Fibroblast of upper back skin (primary cell): ENCODE data around the gene SLC26A4.
"Not testable (repeated sequence)": the region's sequence is repeated elsewhere in the genome, so short reads cannot be mapped to it uniquely, and the experiment has no call there.

Experiments
- DNase-seq: peaks from one replicate; pipeline ENCODE4 v3.0.0-alpha.2; 2013

The SLC26A4 gene

DNA sequence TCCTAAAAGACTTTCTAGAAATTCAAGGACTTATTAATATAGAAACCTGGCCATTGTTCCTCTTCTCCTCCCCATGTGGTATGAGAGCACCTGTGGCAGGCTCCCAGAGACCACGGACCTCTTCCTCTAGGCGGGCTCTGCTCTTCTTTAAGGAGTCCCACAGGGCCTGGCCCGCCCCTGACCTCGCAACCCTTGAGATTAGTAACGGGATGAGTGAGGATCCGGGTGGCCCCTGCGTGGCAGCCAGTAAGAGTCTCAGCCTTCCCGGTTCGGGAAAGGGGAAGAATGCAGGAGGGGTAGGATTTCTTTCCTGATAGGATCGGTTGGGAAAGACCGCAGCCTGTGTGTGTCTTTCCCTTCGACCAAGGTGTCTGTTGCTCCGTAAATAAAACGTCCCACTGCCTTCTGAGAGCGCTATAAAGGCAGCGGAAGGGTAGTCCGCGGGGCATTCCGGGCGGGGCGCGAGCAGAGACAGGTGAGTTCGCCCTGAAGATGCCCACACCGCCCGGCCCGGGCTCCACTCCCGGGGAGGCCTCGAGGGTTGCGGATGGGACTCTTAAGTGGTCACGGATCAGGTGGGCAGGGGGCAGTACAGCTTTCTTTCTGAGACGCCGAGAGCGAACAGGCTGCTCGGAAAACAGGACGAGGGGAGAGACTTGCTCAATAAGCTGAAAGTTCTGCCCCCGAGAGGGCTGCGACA lies at the start of gene SLC26A4:
Gene SLC26A4 (plus strand): TSS at position 448 of the 700 bp plus-strand sequence. CDS start 814 bp downstream, outside the sequence.
- DNase-seq = no peak

DNA sequence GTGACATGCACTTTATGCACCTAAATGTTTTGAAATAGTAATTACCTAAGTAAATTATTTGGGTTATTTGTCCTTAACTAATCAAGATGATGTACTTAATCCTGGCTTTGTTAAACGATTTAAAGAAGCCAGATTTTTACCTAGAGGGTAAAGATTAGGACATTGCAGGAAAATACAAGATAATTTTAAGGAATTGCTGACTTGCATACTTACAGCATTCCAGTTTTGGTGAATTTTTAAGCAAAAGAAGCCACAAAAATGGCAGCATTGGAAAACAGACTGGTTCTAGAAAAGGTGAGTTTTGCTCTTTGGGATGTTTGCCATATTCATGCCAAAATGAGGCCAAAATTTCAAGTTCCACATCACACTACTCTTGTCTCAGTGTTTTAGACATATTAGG lies 47.2 kb upstream of the SLC26A4 start:
- DNase-seq = no peak

DNA sequence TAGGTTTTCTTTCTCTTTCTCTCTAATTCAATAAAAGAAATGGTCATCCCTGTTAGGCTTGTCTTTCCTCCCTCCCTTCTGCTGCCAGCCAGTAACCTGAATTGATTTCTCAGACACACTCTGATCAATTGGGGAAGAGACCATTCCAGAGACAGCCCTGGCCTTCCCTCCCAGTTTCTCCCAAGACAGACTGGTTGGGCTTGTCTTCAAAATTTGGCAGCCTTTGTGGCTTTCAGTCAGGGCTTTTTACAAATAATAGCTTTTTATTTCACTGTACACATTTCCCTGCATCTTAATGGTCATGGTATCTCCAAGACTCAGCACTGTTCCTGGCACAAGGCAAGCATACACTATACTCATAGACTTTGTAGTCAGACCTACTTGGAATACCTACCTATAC lies 46.7 kb upstream of the SLC26A4 start:
- DNase-seq = peak; percentile 42

DNA sequence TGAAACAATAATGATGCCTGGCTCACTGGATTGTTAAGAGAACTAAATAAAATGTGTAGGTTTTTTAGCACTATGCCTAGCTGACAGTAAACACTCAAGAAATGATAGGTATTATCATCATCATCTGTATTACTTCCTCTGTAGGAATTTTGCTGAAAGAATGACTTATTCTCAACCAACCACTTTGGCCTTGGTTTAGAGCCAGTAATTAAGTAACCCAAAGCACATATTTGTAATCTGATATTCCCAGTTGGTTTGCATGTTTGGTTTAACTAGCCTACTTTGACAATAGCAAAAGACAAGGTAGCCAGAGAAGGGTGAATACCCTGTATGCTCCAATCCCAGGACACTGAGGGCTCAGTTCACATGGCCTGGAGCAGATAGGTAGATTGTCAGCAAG lies 46.2 kb upstream of the SLC26A4 start:
- DNase-seq = peak; percentile 91

DNA sequence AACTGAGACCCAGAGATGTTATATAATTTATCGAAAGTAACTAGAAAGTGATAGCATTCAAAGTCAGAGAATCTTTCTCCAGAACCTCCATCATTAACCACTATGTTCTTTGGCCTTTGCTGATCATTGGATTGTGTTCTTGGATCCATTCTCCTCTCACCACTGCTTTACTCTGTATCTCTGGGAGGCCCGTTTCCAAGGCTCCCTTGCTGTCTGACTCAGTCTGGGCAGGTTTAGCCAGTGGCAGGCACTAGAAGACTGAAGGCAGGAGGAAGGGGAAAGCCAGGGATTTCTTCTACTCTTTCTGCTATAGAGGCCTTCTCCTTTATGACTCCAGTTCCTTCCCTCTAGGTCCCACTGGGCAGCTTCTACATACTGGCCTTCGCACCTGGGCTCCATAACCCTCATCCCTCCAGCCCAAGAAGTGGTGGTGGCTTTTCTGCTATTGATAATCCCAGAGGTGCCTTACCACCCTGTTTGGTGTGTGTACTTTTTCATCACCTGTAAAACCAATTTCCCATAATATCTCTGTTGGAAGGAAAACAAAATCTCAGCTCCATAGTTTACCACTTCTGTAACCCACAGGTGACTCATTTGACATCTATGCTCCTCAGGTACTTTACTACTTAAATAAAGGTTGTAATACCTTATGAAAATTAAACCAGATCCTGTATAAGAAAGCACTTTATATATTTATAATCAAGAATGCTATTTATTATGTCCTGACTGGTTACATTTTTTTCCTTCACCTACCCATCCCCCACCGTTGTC lies 44.5 kb upstream of the SLC26A4 start:
- no peak for DNase-seq

DNA sequence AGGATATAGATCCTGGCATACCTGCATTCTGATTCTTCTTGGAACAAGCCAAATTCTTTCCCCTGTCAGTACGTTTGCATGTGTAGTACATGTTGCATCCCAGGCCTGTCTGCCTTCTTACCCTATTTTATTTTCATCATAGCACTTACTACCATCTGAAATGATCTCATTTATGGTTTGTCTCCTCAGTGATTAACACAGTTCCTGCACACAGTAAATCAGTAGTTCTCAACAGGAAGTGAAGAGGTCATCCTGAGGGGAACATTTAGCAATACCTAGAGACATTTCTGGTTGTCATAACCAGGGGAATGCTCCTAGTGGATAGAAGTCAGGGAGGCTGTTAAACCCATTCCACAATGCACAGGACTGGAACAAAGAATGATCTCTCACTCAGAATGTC lies 38.2 kb upstream of the SLC26A4 start:
- DNase-seq = peak; percentile 75

DNA sequence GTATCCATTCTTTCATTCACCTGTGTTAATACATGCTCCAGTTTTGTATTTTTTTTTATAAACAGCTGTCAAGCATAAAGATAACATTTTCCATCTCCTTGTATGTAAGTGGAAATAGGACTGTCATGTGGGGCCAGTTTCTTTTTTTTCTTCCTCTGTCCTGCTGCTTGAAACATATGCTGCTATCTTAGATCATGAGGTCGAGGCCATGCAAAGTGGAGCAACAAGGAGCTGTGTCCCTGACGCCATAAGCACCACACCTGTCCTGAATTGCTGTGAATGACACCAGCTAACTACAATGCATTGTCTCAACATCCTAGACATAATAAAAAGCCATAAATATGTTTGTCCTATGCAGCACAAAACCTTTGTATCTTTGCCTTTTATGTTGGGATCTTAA lies 37.7 kb upstream of the SLC26A4 start:
- DNase-seq = no peak

DNA sequence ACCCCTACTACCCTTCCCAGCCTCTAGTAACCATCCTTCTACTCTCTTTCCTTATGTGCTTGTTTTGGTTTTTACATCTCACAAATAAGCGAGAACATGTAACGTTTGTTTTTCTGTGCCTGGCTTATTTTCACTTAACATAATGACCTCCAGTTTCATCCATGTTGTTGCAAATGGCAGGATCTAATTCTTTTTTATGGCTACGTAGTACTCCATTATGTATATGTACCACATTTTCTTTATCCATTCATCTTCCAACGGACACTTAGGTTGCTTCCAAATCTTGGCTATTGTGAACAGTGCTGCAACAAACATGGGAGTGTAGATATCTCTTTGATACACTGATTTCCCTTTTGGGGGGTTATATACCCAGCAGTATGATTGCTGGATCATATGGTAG lies 33.6 kb upstream of the SLC26A4 start:
- no peak for DNase-seq

DNA sequence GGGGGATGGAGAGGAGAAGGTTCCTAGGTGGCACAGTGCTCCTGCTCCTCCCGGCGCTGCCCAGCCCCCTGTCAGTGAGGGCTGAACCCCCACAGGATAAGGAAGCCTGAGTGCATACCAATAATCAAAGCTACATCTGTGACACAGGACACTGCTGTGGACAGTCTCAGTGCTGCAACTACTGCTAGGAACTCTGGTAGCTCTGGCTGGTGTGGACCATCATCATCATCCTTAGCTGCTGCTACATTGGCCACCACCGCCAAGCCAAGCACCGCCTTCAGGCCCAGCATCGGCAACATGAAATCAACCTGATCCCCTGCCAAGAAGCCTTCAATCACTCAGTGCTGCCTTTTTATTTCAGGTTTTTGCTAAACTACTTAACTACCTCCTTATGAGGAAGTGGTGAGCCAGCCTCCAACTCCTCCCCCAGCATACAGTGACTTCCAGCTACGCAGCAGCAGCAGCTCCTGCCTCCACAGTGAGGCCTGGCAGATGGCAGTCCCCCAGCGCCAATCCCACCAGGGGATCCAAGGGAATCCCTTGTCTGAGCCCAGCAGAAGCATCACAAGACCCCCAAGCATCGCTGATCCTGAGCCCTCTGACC lies 32.1 kb upstream of the SLC26A4 start:
- DNase-seq = no peak

DNA sequence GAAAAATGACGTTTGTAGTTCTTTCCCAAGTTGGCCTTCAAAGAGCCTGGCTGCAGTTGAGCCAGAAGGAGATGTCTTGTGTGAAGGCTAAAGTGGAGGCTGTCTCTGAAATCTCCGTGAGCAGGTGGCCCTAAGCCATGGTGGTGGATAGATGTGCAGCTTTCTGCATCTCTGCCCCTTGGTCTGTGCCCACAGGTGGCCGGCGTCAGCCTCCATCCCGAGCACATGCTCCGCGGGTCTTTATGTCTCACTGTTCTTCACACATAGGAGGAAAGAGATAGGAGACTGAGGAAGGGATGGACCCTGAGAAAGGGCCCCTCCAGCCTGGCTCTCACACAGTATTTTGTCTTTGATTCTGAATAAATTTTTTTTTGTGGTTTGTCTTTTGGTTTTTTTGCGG lies 30.3 kb upstream of the SLC26A4 start:
- no peak for DNase-seq

DNA sequence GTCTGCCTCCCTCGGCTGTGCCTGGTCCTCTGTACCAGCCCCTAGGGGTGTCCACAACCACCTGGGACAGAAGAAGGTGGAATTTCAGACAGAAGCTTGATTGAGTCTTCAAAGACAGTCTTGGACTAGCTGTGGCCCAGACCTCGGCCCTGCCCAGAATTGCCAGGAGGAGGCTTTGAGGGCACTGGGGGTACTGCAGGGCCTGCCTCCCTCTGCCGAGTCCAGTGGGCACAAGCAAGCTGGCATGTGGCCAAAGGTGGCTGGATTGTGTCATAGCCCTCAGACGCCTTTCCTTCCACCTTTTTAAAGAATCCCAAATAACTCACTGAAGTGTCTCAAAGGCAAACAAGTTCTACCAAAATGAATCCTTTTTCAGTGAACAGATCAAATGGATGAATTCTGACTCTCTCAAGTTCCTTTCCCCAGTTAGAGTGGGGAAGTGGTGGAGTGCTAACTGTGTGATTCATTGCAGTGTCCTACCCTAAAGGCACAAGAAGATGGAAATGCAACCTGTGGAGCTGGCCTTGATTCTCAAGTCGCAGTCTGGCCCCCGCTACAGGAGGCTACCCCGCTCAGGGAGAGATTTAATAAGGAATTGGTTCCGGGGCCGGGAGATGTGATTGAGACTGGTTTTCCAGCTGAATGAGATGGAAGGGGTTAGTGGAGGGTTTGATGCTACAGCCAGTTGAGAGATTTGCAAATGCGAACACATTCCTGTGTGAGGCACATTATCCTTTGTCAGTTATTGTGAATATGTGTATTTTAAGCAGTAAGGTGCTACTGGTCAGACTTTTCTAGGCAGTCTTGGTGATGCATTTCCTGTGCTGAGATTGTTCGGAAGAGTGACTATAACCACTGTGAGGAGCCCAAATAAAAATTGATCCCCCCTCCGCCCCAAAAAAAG lies 28.8 kb upstream of the SLC26A4 start:
- DNase-seq = no peak

DNA sequence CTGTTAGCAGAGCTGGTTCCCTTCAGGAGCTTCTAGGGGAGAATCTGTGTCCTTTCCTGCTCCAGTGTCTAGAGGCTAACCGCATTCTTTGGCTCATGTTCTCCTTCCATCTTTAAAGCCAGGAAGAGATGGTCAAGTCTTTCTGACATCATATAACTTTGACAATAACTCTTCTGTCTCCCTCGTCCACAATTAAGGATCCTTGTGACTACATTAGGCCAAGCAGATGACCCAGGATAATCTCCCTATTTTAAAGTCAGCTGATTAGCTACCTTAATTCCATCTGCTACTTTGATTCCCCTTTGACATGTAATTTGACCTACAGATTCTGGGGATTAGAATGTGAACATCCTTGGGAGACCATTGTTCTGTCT lies 28.1 kb upstream of the SLC26A4 start:
- DNase-seq = no peak

DNA sequence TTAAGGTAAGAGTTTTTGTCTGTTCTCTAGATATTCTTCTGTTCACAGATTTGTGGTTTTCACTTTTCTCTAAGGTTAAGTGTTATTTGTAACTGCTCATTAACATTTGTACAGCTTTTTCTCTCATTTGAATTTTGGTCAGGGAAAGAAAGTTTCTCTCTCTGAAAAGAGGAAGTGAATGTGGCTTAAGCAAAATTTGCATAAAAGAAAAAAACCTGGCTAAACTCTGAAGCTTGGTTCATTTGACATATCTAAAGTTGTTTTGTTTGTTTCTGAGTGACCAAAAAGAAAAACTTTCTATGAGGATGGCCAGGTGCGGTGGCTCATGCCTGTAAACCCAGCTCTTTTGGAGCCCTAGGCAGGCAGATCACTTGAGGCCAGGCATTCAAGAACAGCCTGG lies 22.0 kb upstream of the SLC26A4 start:
- DNase-seq = no peak

DNA sequence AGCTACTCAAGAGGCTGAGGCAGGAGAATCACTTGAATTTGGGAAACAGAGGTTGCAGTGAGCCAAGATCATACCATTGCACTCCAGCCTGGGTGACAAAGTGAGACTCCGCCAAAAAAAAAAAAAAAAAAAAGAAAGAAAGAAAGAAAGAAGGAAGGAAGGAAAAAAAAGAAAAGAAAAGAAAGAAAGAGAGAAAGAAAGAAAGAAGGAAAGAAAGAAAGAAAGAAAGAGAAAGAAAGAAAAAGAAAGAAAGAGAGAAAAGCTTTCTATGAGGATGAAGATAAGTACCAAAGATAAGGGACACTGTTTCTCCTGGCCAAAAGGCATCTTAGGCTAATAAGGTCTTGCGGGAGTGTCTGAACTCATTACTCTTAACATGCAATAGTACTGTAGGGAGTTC lies 21.6 kb upstream of the SLC26A4 start:
- DNase-seq = not testable (repeated sequence)

DNA sequence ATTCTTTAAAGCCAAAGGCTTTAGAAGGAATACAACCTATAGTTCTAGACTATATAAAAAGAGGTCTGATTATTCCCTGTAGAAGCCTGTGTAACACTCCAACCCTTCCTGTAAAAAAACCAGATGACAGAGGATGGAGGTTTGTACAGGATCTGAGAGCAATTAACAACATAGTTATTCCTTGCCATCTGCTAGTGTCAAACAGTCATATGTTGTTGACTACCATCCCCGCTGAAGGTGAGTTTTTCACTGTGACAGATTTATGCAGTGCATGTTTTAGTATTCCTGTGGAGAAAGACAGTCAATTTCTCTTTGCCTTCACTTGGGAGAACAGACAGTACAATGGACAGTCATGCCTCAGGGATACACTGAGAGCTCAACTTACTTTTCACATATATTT lies 19.0 kb upstream of the SLC26A4 start:
- DNase-seq = no peak

DNA sequence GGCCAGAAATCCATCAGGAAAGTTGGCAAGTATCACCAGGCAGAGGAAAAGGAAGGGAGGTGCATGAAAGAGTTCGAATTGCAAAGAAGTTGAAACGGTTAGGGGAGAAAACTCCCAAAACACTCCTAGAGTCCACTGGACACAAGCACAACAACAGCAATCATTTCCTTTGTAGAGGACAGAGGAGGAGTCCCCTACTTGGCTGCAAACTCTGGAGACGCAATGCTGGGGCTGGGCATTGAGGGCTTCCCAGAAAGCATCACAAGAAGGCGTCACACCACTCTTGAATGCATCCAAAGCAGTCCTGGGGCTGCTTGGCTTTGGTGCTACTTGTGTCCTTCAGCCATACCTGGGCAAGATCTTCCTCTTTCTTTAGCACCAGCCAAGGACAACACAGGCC lies 18.1 kb upstream of the SLC26A4 start:
- no peak for DNase-seq

DNA sequence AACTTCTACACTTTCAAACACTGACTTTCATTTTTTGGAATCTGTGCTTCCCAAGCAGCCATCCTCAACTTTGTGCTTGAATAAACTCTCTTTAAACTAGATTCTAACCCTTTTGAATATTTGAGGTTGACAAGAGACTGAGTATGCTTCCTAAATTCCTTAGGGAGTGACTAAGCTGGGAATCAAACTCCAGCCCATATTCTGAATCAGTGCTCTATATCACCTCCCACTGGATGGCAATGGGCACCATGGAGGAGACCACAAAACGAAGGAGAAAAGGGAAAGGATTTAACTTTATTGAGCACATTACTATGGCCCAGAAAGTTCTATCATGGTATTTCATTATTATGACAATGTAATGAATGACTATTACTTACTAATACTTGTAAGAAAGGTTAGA lies 17.2 kb upstream of the SLC26A4 start:
- DNase-seq = peak; percentile 78

DNA sequence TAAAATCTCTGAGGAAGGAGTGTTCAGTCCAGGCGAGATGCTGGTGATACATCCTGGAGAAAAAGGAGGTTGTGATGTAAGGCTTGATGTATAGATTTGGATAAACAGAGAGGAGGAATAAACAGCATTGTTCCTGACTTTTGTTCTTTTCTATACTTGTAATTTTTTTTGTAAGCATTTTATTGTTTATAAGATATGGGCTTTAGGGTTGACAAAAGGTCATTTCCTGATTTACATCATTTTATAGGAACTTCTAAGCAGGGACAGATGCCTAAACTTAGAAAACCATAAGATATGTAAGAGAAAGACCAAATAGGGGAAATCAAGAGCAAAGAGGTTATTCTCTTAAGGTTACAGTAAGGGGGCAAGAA lies 16.7 kb upstream of the SLC26A4 start:
- DNase-seq = no peak

DNA sequence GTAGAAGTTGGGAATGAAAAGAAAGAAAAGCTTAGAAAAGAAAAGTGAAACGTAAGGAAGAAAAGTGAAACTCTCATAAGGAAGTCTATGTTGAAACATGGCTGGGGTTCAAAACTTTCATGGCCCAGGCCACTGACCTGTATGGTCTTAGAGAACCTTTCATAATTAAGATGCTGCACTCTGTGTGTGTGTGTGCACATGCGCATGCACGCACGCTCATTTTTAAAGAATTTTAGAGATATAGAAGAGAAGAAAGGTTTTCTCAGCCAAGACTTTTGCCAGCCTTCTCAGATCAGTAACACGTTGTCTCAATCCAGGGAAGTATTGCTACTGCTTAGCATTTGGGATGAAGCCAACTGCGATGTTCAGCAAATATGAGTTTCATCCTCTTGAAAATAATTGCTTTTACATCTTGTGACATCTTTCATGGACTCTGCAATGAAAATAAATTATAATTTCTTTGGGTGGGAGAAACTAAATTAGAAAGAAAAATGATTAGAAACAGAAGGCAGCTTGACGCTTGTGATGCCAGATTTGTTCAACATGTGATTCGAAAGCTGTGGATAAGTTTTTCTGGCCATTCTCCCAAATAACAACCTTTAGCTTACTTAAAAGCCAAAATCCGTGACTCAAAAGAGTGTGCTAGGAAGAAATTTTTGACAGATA lies 16.2 kb upstream of the SLC26A4 start:
- peak; percentile 74 for DNase-seq

DNA sequence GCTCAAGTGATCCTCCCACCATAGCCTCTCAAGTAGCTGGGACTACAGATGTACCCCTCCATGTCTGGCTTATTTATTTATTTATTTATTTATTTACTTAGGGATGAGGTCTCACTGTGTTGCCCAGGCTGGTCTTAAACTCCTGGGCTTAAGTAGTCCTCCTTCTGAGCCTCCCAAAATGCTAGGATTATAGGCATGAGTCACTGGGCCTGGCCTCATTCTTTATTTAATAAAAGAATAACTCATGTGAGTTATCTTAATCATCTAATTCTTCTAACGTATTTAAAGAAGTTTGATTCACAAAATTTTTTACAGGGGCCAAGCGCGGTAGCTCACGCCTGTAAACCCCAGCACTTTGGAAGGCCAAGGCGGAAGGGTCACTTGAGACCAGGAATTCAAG lies 8.0 kb upstream of the SLC26A4 start:
- no peak for DNase-seq

DNA sequence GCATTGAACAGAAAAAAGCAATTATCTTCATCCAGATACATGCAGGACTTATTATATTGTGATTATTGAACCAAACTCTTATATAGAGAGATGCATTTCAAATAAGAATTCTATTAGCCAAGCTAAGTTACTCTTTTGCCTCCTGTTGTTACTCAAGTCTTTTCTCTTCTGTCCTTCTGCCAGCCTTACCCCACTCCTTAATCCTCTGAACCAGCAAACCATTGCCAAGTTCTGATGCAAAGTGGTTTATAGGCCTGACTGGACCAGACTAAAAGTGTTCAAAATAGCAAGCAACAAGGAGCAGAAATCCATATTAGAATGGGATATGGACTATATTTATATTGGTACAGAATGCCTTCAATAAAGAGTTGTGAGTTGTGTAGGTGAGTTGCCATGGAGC lies 2.2 kb upstream of the SLC26A4 start:
- DNase-seq = no peak

DNA sequence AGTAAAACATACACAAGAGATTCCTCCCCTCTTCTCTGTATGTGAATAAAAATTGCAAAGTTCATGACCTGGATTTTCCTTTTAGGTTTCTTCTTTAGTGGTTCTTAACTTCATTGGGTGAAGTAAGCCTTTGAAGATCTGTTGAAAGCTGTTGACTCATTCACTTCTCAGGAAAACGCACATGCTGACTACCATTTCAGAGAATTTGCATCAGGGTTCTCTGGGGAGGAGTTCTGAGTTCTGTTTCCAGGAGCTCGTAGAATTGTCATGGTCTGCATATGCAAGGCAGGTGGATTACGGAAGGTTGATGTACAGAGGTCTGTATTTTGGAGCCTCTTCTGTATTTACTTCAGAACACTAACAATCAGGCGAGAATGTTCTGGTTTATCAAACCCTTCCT lies 962 bp upstream of the SLC26A4 start:
- DNase-seq = peak; percentile 88
